ENCODE data around the gene VRTN.

VRTN gene

GRCh38 chr14:74368441-74368840 is 20.2 kb downstream of the VRTN start:
- no peak for TF ChIP-seq CTCF (IDR thresholded peaks at IDR 0.05)

DNA sequence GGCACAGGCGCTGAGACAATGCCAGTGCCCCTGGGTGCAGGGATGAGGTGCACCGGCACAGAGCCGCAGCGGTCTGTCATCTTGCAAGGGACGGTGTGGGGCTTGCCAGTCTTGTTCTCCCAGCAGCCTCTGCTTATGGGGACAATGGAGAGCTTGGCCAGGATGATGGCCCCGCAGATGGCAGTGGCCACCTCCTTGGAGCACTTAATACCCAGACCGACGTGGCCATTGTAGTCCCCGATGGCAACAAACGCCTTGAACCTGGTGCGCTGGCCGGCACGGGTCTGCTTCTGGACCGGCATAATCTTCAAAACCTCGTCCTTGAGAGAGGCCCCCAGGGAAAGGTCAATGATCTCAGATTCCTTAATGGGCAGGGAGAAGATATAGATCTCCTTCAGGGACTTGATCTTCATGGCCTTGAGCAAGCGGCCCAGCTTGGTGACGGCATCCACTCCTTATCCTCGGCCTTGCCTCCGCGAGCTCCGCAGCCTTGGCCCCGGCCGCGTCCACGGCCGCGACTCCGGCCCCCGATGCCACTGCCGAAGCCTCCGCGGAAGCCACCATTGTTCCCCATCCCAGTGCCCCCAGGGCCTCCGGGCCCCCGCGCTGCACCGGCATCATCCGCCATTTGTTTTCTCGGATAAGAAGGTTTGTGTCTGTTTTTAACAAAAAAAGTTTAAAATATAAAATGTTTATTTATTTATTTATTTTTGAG is 29.9 kb downstream of the VRTN start:
- TF ChIP-seq CTCF (IDR thresholded peaks at IDR 0.05) = no peak

DNA sequence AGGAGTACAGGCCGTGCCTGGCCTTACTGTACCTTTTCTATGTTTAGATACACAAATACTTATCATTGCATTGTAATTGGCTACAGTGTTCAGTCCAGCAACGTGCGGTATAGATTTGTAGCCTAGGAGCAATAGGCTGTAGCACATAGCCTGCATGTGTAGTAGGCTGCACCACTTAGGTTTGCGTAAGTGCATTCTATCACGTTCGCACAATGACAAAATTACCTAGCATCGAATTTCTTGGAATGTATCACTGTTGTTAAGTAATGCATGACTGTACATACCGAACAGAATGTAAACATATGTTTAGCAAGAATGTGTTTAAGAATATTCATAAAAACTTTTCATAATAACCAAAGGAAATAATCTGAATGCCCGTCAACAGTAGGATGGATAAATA is 31.9 kb downstream of the VRTN start:
- no peak for TF ChIP-seq CTCF (IDR thresholded peaks at IDR 0.05)

- TF ChIP-seq CTCF (IDR thresholded peaks at IDR 0.05) = no peak
Observed at GRCh38 chr14:74380845-74381244, 32.6 kb downstream of the VRTN start.

DNA sequence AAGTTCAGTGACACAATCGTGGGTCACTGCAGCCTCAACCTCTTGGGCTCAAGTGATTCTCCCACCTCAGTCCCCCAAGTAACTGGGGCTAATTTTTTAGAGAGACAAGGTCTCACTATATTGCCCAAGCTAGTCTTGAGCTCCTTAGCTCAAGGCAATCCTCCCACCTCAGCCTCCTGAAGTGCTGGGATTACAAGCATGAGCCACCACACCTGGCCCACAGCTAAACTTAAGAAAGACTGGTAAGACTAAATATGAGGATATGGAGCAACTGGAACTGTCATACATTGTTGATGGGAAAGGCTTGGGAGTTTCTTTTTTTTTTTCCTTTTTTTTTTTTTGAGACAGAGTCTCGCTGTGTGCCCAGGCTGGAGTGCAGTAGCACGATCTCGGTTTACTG is 34.0 kb downstream of the VRTN start:
- TF ChIP-seq CTCF (IDR thresholded peaks at IDR 0.05) = no peak

DNA sequence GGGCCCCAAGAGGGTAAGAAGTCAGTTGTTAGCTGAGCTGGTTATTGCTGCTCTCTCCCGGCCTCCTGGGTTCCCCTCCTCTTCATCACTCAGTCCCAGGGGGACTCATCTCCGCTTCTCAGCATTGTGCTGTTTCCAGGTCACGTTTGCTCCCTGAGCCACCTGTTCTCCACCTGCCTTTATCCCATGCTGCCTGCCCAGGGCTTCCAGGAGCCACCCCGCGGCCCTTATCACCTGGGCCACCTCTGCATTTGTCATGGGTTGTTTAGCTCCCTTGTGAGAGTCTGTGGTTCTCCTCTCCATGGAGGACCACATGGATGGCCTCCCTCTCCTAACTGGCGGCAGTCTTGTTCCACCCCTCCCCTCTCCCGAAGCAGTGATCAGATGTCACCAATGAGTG is 41.7 kb downstream of the VRTN start:
- TF ChIP-seq CTCF (IDR thresholded peaks at IDR 0.05) = no peak

DNA sequence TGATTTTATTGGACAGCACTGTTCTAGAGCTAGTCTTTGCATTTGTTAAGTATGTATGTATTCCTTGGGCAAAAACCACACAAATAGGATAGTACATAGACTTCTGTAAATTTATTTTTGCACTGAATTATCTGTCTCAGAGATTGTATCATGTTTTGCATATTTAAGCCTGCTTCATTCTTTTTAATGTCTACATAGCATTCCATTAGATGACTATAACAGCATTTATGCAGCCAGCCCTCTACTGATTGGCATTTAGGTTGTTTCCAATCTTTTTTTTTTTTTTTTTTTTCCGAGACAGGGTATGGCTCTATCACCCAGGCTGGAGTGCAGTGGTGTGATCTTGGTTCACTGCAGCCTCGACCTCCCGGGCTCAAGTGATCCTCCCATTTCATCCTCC is 43.2 kb downstream of the VRTN start:
- no peak for TF ChIP-seq CTCF (IDR thresholded peaks at IDR 0.05)
